ENCODE data around the gene MED22. TPM values are rescaled to one million over a fixed set of nuclear protein-coding genes. Genes with fewer than 3 reads are reported as not detected.

The MED22 gene
- total and polyA plus RNA-seq, 2 of the 8 experiments (the other 6 are each of a cell fraction or from before 2014, with no cell fraction given), result 56.4 to 68.4 TPM

- no peak for TF ChIP-seq RNF2 (IDR thresholded peaks at IDR 0.05; ENCODE audit: borderline replicate concordance, low read depth, low read length, missing control alignments, poor library complexity, severe bottlenecking)
Measured at GRCh38 chr9:133332381-133332730, 15.6 kb downstream of the MED22 start (continued).

Measured in H1 (cell line).